ENCODE data around the gene PREB.
"Not testable (repeated sequence)": the region's sequence is repeated elsewhere in the genome, so short reads cannot be mapped to it uniquely, and the experiment has no call there.

The PREB gene

DNA sequence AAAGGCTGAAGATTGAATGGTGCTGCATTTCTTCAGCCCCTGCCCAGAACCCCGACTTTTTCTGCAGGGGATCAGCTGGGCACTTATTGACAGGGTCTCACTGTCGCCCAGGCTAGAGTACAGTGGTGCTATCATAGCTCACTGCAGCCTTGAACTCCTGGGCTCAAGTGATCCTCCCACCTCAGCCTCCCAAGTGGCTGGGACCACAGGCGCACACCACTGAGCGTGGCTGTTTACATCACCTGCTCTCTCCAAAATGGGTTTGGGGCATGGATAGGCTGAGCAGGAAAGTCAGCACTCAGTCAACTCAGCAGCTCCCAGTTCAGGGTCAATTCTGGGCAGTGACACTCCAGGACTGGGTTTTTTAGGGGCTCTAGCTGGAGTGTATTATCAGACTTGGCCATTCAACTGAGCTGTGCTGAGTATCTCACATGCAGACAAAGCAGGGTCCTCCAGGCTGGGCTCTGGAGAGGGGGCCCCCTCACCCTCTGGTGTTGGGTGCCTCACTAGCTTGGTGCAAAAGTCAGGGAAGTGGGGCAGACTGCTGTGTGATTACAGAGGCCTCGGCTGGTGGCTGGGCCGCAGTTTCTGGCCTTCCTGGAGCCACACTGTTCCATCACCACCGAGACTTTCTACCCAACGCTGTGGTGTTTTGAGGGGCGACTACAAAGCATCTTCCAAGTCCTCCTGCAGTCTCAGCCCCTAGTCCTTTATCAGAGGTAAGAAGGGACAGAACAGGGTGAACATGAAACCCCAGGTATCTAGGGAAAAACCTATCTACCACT is 6.4 kb downstream of the PREB start:
- no peak for DNase-seq (ENCODE audit: low spot score)

GRCh38 chr2:27126252-27126710 is 8.2 kb downstream of the PREB start:
- no peak for DNase-seq (ENCODE audit: low spot score)

DNA sequence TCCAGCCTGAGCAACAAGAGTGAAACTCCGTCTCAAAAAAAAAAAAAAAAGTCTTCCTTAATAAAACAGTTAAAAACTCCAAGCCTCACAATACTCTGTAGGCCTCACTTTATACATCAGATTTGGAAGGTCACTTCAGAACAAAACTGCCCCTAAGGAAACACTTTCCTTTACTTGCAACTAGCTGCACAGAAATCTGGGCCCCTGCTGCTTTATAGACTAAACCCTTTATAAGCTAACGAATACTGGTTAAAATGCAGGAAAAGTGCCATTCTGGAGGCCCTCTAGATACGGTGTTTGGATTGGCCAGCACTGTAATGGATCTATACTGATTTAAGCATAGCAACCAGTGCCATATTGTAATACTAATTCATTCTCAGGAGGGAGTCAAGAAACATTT is 9.3 kb downstream of the PREB start:
- no peak for DNase-seq (ENCODE audit: low spot score)

DNA sequence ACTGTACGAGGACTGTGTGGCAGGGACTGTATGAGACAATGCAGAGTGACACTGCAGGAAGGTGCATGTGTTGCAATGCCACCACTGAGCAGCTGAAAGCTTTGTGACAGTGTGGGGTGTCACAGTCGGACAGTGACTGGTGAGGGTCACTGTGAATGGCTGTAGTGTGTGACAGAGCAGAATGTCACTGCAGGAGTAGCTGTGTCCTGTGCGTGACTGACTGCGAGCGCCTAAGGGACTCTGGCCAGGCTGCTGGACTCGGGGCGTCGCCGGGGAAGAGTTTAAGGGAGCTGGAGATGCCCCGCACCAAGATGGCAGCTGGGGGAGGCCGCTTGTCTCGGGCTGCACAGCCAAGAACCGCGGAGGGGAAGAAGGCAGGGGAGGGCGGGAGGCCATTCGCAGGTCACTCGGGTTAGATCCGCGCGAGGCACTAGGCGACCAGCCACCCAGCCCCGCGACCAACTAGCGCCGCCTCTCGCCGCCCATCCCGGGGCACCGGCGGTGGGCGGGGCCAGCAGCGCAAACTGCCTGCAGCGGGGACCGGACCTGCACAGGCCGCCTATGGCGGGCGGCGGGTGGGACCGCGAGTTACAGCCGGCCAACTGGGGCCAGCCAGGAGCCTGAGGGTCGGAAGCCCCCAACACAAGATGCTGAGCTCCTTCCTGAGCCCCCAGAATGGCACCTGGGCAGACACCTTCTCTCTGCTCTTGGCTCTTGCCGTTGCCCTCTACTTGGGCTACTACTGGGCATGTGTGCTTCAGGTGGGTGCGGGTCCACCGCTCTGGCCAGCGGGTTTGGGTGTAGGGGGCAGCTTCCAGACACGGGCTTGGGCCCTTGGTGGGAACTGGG is 10.9 kb downstream of the PREB start, which contains the start of gene ABHD1:
ABHD1 (plus strand) TSS at position 514 of the 849 bp plus-strand sequence; CDS start at position 648, 134 bp downstream.
- DNase-seq (ENCODE audit: low spot score), result peak; percentile 54

GRCh38 chr2:27122791-27123190 is 11.6 kb downstream of the PREB start:
- no peak for DNase-seq (ENCODE audit: low spot score)

DNA sequence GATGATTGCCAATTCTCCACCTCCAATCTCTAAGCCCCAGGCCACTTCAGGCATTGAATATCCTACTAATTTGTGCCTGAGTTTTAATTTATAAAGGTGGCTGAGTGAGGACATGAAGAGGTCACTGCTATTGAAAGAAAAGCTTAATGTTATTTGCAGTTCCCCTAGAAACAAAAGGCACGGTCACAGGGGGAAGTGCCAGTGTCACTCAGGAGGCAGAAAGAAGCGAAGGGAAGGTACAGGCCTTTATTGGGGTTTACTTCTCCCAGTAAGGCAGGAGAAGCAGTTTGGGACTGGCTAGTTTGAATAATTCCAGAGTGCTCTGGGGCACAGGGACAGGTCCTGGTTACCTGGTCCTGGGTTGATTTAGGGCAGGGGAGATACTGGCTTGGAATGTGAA is 12.5 kb downstream of the PREB start:
- no peak for DNase-seq (ENCODE audit: low spot score)

DNA sequence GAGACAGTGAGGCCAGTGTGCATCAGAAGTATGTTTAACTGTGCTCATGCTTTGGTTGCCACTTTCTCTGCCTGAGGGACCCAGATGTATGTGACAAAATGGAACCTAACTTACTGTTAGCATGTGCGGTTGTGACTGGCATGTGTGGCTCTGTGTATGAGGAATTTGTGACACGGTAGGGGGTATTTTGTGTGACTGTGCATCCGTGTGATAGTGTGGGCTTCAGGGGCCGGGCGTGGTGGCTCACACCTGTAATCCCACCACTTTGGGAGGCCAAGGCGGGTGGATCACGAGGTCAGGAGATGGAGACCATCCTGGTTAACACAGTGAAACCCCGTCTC is 15.1 kb downstream of the PREB start:
- DNase-seq (ENCODE audit: low spot score), result not testable (repeated sequence)

DNA sequence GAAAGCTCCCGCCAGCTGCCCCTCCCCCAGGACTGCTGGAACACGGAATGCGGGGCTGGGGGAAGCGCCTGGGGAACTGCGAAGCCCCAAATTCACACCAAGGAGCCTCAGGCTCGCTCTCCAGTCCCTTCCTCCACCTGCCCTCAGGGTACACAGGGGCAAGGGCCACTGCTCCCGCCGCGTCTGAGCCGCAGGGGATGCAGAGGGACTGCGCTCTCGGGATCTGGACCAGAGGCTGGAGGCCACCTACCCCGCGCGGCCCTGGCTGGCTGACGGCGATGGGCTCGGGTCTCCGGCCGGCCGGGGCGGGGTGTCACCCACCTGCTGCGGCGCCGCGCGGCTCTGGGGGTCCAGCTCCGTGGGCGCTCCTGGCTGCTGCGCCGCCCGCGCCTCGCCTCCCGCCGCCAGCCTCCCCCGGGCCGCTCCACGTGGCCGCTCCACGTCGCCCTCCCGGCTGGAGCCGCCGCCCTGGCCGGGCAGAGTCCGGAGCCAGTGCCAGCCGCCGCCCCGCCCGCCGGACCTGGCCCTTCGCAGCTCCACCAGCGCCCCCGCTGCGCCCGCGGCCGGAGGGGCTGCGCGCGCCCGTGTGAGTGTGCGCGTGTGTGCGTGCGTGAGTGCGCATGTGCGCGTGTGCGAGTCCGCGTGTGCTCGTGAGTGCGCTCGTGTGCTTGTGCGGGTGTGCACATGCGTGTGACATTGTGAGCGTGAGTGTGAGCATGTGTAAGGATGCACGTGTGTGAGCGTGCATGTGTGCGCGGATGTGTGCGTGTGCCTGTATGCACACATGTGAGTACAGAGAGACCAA is 15.7 kb downstream of the PREB start, which contains the start of gene CGREF1:
CGREF1 (minus strand) TSS at position 604 of the 805 bp plus-strand sequence. CDS start 14,762 bp downstream, outside the sequence.
- DNase-seq (ENCODE audit: low spot score), result peak; percentile 35

DNA sequence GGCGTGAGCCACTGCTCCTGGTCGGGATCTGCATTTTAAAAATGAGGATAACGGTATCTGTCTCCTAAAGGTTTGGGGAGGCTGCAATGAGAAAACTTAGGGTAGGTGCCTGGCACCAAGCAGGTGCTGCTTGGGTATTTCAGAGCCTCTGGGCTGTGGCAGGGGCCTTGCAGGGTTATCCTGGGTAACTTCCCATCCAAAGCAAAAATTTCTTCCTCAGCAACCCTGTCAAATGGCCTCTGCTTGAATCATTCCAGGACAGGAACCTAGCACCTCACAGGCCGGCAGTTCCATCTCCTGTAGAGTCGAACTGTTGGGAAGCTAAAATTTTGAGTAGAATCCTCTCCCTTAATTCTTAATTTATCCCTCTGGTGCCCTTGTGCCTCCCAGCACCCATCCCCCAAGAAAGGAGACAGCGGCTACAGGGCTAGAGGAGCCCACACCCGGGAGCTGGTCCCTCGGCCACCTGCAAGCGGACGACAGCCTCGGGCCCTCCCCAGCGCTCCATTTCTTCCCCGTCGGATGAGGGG is 16.4 kb downstream of the PREB start:
- no peak for DNase-seq (ENCODE audit: low spot score)

DNA sequence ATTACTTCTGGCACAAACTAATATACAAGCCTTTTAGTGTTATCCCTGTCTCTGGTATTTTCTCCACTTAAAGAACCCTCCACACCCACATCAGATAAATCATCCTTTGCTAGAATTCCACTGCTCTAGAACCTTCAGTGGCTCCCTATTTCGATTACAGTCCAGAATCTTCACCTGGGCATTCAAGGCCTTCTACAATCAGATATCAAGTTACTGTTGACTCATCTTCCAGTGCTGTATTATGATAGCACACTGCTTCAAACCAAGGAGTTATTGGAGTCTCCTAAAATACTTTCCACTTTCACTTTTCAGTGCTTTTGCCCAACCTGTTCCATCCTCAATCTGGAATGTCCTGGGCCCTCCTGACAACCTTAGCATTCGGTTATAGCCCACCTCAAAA is 18.9 kb downstream of the PREB start:
- no peak for DNase-seq (ENCODE audit: low spot score)

- not testable (repeated sequence) for DNase-seq (ENCODE audit: low spot score)
Observed at GRCh38 chr2:27111392-27112078, 22.9 kb downstream of the PREB start.

GRCh38 chr2:27110603-27111352 is 23.7 kb downstream of the PREB start:
- not testable (repeated sequence) for DNase-seq (ENCODE audit: low spot score)

DNA sequence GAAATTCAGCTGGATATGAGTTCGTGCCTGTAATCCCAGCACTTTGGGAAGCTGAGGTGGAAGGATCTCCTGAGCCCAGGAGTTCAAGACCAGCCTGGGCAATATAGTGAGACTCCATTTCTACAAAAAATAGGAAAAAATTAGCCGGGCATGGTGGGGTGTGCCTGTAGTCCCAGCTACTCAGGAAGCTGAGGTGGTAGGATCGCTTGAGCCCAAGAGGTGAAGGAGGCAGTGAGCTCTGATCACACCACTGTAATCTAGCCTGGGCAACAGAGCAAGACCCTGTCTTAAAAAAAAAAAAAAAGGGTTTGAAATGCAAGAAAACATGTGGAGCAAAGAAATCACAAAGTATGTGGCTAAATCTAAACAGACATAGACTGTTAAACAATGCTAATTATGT is 25.4 kb downstream of the PREB start:
- no peak for DNase-seq (ENCODE audit: low spot score)

GRCh38 chr2:27108221-27108620 is 26.2 kb downstream of the PREB start:
- no peak for DNase-seq (ENCODE audit: low spot score)

- no peak for DNase-seq (ENCODE audit: low spot score)
Observed at GRCh38 chr2:27105981-27106380, 28.5 kb downstream of the PREB start.

- DNase-seq (ENCODE audit: low spot score), result no peak
Observed at GRCh38 chr2:27102329-27102728, 32.1 kb downstream of the PREB start.

GRCh38 chr2:27100036-27100435 is 34.4 kb downstream of the PREB start:
- DNase-seq (ENCODE audit: low spot score), result no peak

- DNase-seq (ENCODE audit: low spot score), result no peak
Observed at GRCh38 chr2:27099334-27099955, 35.0 kb downstream of the PREB start.

DNA sequence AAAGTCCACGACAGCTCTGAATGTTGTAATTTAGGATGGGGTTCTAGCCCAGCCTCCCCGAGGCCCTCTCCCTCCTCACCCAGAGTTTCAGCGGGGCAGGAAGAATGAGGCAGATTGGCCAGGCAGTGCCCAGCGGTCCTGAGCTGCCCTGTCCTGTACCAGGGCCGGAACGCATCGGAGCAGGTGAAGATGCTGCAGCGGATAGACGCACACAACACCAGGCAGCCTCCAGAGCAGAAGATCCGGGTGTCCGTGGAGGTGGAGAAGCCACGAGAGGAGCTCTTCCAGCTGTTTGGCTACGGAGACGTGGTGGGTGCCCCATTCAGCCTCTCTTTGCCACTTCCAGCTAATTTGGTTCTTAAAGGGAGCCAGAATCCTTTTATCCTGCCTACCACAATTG is 37.1 kb downstream of the PREB start:
- no peak for DNase-seq (ENCODE audit: low spot score)

GRCh38 chr2:27096748-27097297 is 37.6 kb downstream of the PREB start:
- DNase-seq (ENCODE audit: low spot score), result no peak
